T47D (cell line): Measurements from ENCODE around the gene MAP1LC3A.
A peak's percentile ranks its signal among the peaks of the same experiment; 100 is the strongest.

Experiments used
- DNase-seq, 2 experiments: peaks; one replicate each; pipeline versions ENCODE4 v3.0.0 to v3.0.0-alpha.2; 2011 to 2012; ENCODE audit warnings: low read depth in 1 of 2, low spot score in 1 of 2
- JUND ChIP-seq: IDR thresholded peaks from 2 replicates; pipeline ENCODE4 v1.6.1; 2012; ENCODE audit warnings: low read depth
- in situ Hi-C: cut with HindIII; loops from 2 replicates; pipeline ENCODE4 v1.10.0; 2016; ENCODE audit warnings: low sequenced_read_pairs, low pct_unique_long_range_greater_than_20kb

The MAP1LC3A gene

GRCh38 chr20:34534391-34535165, 23.9 kb upstream of the MAP1LC3A start:
- no peak for DNase-seq
- in situ Hi-C loops: no loop called here
- no peak for TF ChIP-seq JUND

DNA sequence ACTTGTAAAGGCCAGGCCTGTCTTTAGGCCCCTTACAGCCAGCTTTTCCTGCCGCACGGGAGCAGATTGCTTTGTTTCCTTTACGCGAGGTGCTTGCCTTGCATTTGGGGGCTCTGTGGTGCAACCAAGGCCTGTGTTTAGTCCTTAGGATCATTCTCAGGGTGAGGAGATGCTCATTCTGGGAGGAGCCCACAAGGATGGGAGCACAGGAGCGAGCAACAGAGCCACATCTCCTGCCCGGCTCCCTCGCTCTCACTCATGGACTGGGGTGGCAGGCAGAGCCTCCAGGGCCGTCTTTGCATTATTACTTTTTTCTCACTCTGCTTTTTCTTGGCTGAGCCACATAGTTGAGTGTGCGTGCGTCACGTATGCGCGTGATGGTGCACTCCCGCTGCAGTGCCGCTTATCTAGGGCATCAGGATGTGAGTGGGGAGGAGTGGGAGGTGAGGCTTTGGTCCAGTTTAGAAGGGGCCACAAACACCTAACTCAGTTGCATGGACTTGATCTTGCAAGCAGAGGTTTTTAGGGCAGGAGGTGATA, 23.1 kb upstream of the MAP1LC3A start:
- no peak for DNase-seq
- in situ Hi-C loops: no loop called here
- TF ChIP-seq JUND: no peak

DNA sequence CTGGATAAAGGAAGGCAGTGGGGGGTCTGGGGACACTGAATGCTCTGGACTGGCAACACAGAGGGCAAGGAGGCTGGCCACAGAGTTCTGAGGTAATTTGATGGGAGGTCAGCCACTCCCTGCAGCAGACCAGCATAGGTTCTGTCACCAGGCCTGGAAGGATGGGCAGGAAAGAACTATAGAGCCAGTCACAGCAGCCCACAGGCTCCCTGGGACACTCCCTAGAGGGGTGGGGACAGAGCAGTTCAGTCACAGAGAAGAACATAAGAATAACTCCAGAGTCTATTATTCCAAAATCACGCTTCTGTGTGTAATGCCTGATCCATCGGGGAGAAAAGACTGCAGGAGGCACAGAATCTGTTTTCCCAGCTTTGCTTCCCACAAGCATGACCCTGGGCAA, 22.7 kb upstream of the MAP1LC3A start:
- TF ChIP-seq JUND: no peak
- no peak for DNase-seq
- in situ Hi-C loops: no loop called here

- DNase-seq: peak in 1 of 2 experiments; percentile 48
- in situ Hi-C loops: no loop called here
- no peak for TF ChIP-seq JUND
Measured at GRCh38 chr20:34536798-34537394, 21.6 kb upstream of the MAP1LC3A start.

DNA sequence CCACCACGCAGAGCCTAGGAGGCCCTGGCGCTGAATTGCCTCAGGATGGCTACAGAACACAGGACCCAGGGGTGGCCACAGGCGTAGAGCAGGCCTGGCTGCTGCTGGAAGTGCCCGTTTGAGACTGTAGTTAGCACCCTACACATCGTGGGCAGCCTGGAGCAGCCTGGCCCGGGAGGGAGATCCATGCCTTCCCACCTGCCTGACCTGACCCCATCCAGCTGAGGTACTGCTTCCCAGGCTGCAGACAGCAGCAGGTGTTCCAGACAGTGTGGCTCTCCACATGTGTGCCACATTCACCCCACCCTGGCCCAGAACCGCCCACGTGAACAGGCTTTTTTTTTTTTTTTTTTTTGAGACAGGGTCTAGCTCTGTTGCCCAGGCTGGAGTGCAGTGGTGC, 20.9 kb upstream of the MAP1LC3A start:
- TF ChIP-seq JUND: no peak
- in situ Hi-C loops: no loop called here
- no peak for DNase-seq

DNA sequence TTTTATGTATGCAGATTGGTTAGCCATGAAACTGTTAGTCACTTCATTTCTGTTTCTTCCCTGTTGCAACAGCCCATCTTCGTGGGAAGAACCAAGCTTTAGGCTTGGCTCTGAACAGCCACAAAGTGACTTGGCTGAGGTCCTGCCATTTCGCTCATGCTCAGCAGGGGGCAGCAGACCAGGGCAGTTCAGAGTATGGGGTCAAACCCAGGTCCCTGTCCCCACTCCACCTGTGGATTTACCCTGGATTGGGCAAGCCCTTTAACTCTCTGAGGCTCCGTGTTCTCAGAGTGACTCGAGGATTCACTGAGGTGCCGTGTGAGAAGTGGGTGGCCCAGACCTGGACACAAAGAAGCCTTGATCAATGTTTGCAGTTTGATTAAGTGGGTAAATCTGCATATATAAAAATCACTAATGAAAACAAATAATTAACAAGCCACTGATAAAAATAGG, 19.8 kb upstream of the MAP1LC3A start:
- TF ChIP-seq JUND: no peak
- in situ Hi-C loops: no loop called here
- peak; percentile 52 to 70 for DNase-seq

- TF ChIP-seq JUND: no peak
- in situ Hi-C loops: no loop called here
- no peak for DNase-seq
Measured at GRCh38 chr20:34539756-34540155, 18.8 kb upstream of the MAP1LC3A start.

- no peak for TF ChIP-seq JUND
- in situ Hi-C loops: no loop called here
- DNase-seq: no peak
Measured at GRCh38 chr20:34540596-34541263, 17.8 kb upstream of the MAP1LC3A start.

GRCh38 chr20:34541264-34541901, 17.1 kb upstream of the MAP1LC3A start:
- DNase-seq: no peak
- no peak for TF ChIP-seq JUND
- in situ Hi-C loops: no loop called here

DNA sequence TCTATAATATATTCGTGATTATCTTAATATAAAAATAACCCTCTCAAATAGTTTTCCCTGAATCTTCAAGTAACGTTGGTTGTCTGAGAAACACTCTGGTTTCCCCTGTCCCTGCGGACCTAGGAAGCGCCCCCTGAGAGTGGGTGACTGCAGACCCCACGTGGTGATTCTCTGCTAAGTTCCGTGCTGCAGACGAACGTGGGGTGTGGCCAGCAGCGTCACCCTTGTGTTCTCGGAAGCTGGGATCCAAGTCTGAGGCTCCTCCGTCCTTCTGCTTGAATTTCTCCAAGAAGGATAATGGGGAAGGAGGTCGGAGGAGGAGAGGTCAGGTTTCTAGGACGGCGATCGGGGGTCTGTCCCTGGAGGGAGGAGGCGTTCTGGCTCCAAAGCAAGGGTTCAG, 16.6 kb upstream of the MAP1LC3A start:
- TF ChIP-seq JUND: no peak
- no peak for DNase-seq
- in situ Hi-C loops: no loop called here

DNA sequence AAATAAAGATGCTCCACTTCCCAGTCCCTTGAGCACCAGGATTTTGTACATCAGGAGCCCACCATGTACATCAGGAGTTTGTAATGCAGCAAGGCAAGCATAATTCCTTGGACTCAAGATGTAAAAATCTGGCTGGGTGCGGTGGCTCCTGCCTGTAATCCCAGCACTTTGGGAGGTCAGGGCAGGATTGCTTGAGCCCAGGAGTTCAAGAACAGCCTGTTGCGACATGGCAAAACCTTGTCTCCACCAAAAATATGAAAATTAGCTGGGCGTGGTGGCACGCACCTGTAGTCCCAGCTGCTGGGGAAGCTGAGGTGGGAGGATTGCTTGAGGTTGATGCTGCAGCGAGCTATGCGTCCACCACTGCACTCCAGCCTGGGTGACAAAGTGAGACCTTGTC, 16.1 kb upstream of the MAP1LC3A start:
- DNase-seq: no peak
- no peak for TF ChIP-seq JUND
- in situ Hi-C loops: no loop called here

GRCh38 chr20:34543463-34544056, 15.0 kb upstream of the MAP1LC3A start:
- in situ Hi-C loops: no loop called here
- no peak for TF ChIP-seq JUND
- DNase-seq: no peak
